Esophagus muscularis mucosa (tissue), 4 donors: ENCODE data around the gene SETBP1. TPM values are rescaled to one million over a fixed set of nuclear protein-coding genes. Genes with fewer than 3 reads are reported as not detected.
A peak's percentile ranks its signal among the peaks of the same experiment; 100 is the strongest.

ENCODE experiments used
- DNase-seq: peaks from one replicate; pipeline ENCODE4 v3.0.0-alpha.2; 2017; ENCODE audit errors: extremely low spot score
- H3K27ac ChIP-seq, 4 donors: fragments of 200-600 bp; sonication (generic); replicated peaks in 1 of 4; 1 replicate in 3 of 4; 2 replicates in 1 of 4; pipeline ENCODE4 v1.5.1; 2016 to 2019; ENCODE audit warnings: mild to moderate bottlenecking in 1 of 4
- H3K27me3 ChIP-seq, 4 donors: fragments of 200-600 bp; sonication (generic); one replicate each; pipeline versions ENCODE4 v1.5.1 to v1.6.0; 2016 to 2019
- H3K36me3 ChIP-seq, 4 donors: fragments of 200-600 bp; sonication (generic); one replicate each; pipeline ENCODE4 v1.5.1; 2016 to 2019
- H3K4me1 ChIP-seq, 4 donors: fragments of 200-600 bp; sonication (generic); one replicate each; pipeline ENCODE4 v1.5.1; 2016 to 2019
- H3K4me3 ChIP-seq, 4 donors: fragments of 200-600 bp; sonication (generic); 1 replicate in 2 of 4; 2 replicates in 2 of 4; pipeline ENCODE4 v1.5.1; 2016 to 2019; ENCODE audit warnings: mild to moderate bottlenecking in 4 of 4, moderate library complexity in 1 of 4
- H3K9me3 ChIP-seq, 4 donors: fragments of 200-600 bp; sonication (generic); 1 replicate in 3 of 4; 2 replicates in 1 of 4; pipeline ENCODE4 v1.5.1; 2016 to 2019
- CTCF ChIP-seq, 3 experiments: fragments of 200-600 bp in 2 of 3; fragments of 450-650 bp in 1 of 3; sonication (generic) in 2 of 3; IDR thresholded peaks; one replicate each; pipeline ENCODE4 v1.5.1; 2017 to 2019; ENCODE audit warnings: antibody characterized with exemption in 3 of 3, mild to moderate bottlenecking in 2 of 3, moderate library complexity in 1 of 3
- EP300 ChIP-seq: sonication (generic); formaldehyde crosslinking; IDR thresholded peaks from one replicate; pipeline ENCODE4 v1.6.1; 2017; ENCODE audit warnings: antibody characterized with exemption
- POLR2A ChIP-seq: fragments of 450-650 bp; IDR thresholded peaks from one replicate; pipeline ENCODE4 v1.6.1; 2017; ENCODE audit warnings: antibody characterized with exemption, moderate library complexity, mild to moderate bottlenecking, low read depth
- POLR2AphosphoS5 ChIP-seq, 2 donors: sonication (generic); formaldehyde crosslinking; IDR thresholded peaks; one replicate each; pipeline ENCODE4 v1.6.1; 2017; ENCODE audit warnings: antibody characterized with exemption in 2 of 2
- WGBS: methylation state at CpG from one replicate; pipeline ENCODE4 v1.1.5; 2018; 5-methylcytosine and 5-hydroxymethylcytosine counted together
- intact Hi-C: fragments of 100-400 bp; cut with DNase I; formaldehyde crosslinking; loops from one replicate; pipeline ENCODE4 v1.15.1; 2023
- total RNA-seq, 4 donors: library from RNA; depleted of rRNA; stranded (reverse); fragments of >200 nt; gene quantifications; one replicate each; pipeline versions ENCODE4 v1.1.0 to v1.2.1, GENCODE V29; 2016

Gene SETBP1
- total RNA-seq, 4 donors from 2014 or later, result 40.9 to 86.5 (median 65.1) TPM

- TF ChIP-seq POLR2AphosphoS5 (IDR thresholded peaks at IDR 0.05) (no peak), EP300 (no peak), CTCF (IDR thresholded peaks at IDR 0.05) (no peak), POLR2A (no peak)
- WGBS, result 93% methylated on average over 31 of the region's 50 CpGs
- Histone ChIP-seq H3K27me3 (no peaks in the 10 kb centered on the region), H3K27ac (peak overlapping the region; percentile 72 to 79 (median 77)), H3K9me3 (no peaks in the 10 kb centered on the region), H3K4me3 (no peak overlapping the region), H3K4me1 (peaks cover 37 to 84% (median 61%) of the 10 kb centered on the region in 4 donors), H3K36me3 (no peaks in the 10 kb centered on the region)
- DNase-seq, result no peak
- intact Hi-C loops, result no loop called here
These were observed 63.8 kb downstream of the SETBP1 start for GRCh38 chr18:44744161-44745121.

DNA sequence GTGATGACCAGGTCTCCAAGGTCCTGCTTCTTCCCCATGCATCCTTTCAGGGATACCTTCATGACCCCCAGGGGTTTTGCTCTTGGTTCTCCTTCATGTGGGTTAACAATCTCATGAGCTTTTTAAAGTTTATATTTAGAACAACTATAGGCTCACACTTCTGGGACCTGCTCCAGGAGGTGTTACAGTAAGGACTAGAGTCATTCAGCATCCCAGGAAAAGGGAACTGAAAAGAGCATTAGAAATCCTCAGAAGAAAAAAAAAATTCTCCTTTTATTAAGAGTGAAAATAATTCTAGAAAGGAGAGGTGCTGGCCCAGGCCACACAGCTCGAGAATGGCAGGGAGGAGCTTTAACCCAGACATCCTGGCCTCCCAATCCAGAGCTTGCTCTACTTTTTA, 66.5 kb downstream of the SETBP1 start:
- Histone ChIP-seq H3K4me3 (no peak overlapping the region), H3K36me3 (no peaks in the 10 kb centered on the region), H3K4me1 (peaks cover 31 to 57% (median 43%) of the 10 kb centered on the region in 4 donors), H3K27me3 (no peaks in the 10 kb centered on the region), H3K27ac (peak overlapping the region; percentile 23 to 62 (median 36)), H3K9me3 (no peaks in the 10 kb centered on the region)
- TF ChIP-seq POLR2AphosphoS5 (IDR thresholded peaks at IDR 0.05) (no peak), CTCF (IDR thresholded peaks at IDR 0.05) (no peak), POLR2A (no peak), EP300 (no peak)
- WGBS, result 38% methylated on average over 1 of the region's 1 CpG
- DNase-seq, result no peak
- intact Hi-C loops, result no loop called here

DNA sequence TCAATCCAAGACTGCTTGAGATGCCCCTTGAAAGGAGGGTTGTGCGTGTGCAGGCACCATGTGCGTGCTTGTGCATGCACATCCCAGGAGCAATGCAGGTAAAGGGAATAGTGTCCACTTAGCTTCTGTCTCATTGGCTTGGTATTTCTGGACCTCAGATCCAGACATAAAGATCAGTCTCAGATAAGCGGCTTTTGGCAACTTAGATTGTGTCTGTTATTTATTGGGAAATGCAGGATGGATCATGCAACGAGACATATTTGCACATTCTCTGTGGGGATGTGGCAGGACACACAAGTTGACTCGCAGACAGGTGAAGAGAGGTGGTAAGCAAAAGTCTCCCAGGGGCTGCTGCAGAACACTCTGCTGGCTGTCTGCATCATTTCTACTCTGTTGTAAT, 67.9 kb downstream of the SETBP1 start:
- Histone ChIP-seq H3K9me3 (no peaks in the 10 kb centered on the region), H3K36me3 (no peaks in the 10 kb centered on the region), H3K27me3 (no peaks in the 10 kb centered on the region), H3K4me1 (peaks cover 20 to 42% (median 29%) of the 10 kb centered on the region in 4 donors), H3K27ac (no peak overlapping the region), H3K4me3 (no peak overlapping the region)
- WGBS, result 81% methylated on average over 5 of the region's 5 CpGs
- intact Hi-C loops, result no loop called here
- TF ChIP-seq POLR2AphosphoS5 (IDR thresholded peaks at IDR 0.05), result no peak
- TF ChIP-seq CTCF (IDR thresholded peaks at IDR 0.05), result no peak
- TF ChIP-seq EP300, result no peak
- no peak for TF ChIP-seq POLR2A
- no peak for DNase-seq

DNA sequence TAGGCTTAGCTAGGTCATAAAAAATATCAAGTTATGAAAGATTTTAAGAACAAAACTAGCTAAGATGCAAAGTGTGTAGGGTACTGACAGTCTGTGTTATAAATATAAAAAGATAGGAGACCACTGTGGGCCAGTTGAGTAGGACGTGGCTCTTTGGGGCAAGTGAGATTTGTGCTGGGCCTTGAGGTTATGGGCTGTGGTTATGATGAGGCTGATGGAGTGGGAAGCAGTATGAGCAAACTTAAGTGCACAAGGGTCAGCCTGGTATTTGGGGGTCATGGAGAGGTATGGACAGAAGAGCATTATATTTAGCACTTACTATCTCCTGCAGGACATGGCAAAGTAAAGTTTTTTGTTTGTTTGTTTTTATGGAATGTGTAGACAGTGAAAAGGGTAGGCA, 70.1 kb downstream of the SETBP1 start:
- Histone ChIP-seq H3K27me3 (no peaks in the 10 kb centered on the region), H3K36me3 (no peaks in the 10 kb centered on the region), H3K27ac (no peak overlapping the region), H3K4me3 (no peak overlapping the region), H3K9me3 (no peaks in the 10 kb centered on the region), H3K4me1 (peaks cover 13 to 37% (median 25%) of the 10 kb centered on the region in 4 donors)
- intact Hi-C loops, result no loop called here
- WGBS, result 95% methylated on average over 1 of the region's 1 CpG
- no peak for DNase-seq
- no peak for TF ChIP-seq EP300
- no peak for TF ChIP-seq CTCF (IDR thresholded peaks at IDR 0.05)
- no peak for TF ChIP-seq POLR2A
- TF ChIP-seq POLR2AphosphoS5 (IDR thresholded peaks at IDR 0.05), result no peak
